ENCODE results near the gene PMEPA1.
A peak's percentile ranks its signal among the peaks of the same experiment; 100 is the strongest.

The PMEPA1 gene

GRCh38 chr20:57708694-57709673 is 831 bp downstream of the PMEPA1 start:
- Mint-ChIP-seq H3K36me3 (peaks cover 6% of the 10 kb centered on the region), H3K4me3 (peak overlapping the region; percentile 88), H3K9me3 (no peaks in the 10 kb centered on the region), H3K27ac (peak overlapping the region; percentile 84), H3K4me1 (peaks cover 25% of the 10 kb centered on the region)
- no peak for ATAC-seq
- DNase-seq (ENCODE audit: low spot score in 2 of 2), result no peak

GRCh38 chr20:57707849-57708693 is 1.7 kb downstream of the PMEPA1 start:
- peak overlapping the region; percentile 84 for H3K27ac Mint-ChIP-seq

GRCh38 chr20:57707320-57707719 is 2.5 kb downstream of the PMEPA1 start:
- ATAC-seq (no peak), DNase-seq (ENCODE audit: low spot score in 2 of 2) (no peak)
- Mint-ChIP-seq H3K27ac (no peak overlapping the region), H3K9me3 (no peaks in the 10 kb centered on the region), H3K36me3 (peaks cover 6% of the 10 kb centered on the region), H3K4me1 (peaks cover 18% of the 10 kb centered on the region), H3K4me3 (peak overlapping the region; percentile 88)

More at GRCh38 chr20:57707849-57708693, 1.7 kb downstream of the PMEPA1 start:
- no peaks in the 10 kb centered on the region for H3K9me3 Mint-ChIP-seq
- peaks cover 6% of the 10 kb centered on the region for H3K36me3 Mint-ChIP-seq
- peak overlapping the region; percentile 88 for H3K4me3 Mint-ChIP-seq
- DNase-seq (ENCODE audit: low spot score in 2 of 2) (no peak), ATAC-seq (no peak)
- H3K4me1 Mint-ChIP-seq, result peaks cover 20% of the 10 kb centered on the region

- peaks cover 8% of the 10 kb centered on the region for H3K4me1 Mint-ChIP-seq
- no peaks in the 10 kb centered on the region for H3K9me3 Mint-ChIP-seq
- H3K36me3 Mint-ChIP-seq, result peaks cover 6% of the 10 kb centered on the region
- no peak overlapping the region for H3K4me3 Mint-ChIP-seq
- H3K27ac Mint-ChIP-seq, result no peak overlapping the region
- ATAC-seq, result no peak
- no peak for DNase-seq (ENCODE audit: low spot score in 2 of 2)
Measured at GRCh38 chr20:57705127-57705899, 4.5 kb downstream of the PMEPA1 start.

- H3K36me3 Mint-ChIP-seq, result peaks cover 8% of the 10 kb centered on the region
- DNase-seq (ENCODE audit: low spot score in 2 of 2), result no peak
- H3K4me1 Mint-ChIP-seq, result peaks cover 11% of the 10 kb centered on the region
- no peak for ATAC-seq
- no peaks in the 10 kb centered on the region for H3K9me3 Mint-ChIP-seq
- H3K4me3 Mint-ChIP-seq, result no peak overlapping the region
- H3K27ac Mint-ChIP-seq, result no peak overlapping the region
Measured at GRCh38 chr20:57704245-57704644, 5.6 kb downstream of the PMEPA1 start.

GRCh38 chr20:57703013-57703412 is 6.8 kb downstream of the PMEPA1 start:
- no peak for DNase-seq (ENCODE audit: low spot score in 2 of 2)
- Mint-ChIP-seq H3K4me1 (peaks cover 17% of the 10 kb centered on the region), H3K36me3 (peaks cover 6% of the 10 kb centered on the region), H3K4me3 (no peak overlapping the region), H3K9me3 (no peaks in the 10 kb centered on the region), H3K27ac (no peak overlapping the region)
- ATAC-seq, result no peak

- DNase-seq (ENCODE audit: low spot score in 2 of 2) (no peak), ATAC-seq (no peak)
- H3K4me3 Mint-ChIP-seq, result no peak overlapping the region
- no peaks in the 10 kb centered on the region for H3K9me3 Mint-ChIP-seq
- H3K27ac Mint-ChIP-seq, result no peak overlapping the region
- peaks cover 6% of the 10 kb centered on the region for H3K36me3 Mint-ChIP-seq
- H3K4me1 Mint-ChIP-seq, result peaks cover 22% of the 10 kb centered on the region
Measured at GRCh38 chr20:57702521-57702920, 7.3 kb downstream of the PMEPA1 start.

GRCh38 chr20:57702091-57702490 is 7.7 kb downstream of the PMEPA1 start:
- DNase-seq (ENCODE audit: low spot score in 2 of 2), result no peak
- no peak for ATAC-seq
- Mint-ChIP-seq H3K9me3 (no peaks in the 10 kb centered on the region), H3K4me1 (peaks cover 26% of the 10 kb centered on the region), H3K4me3 (no peak overlapping the region), H3K27ac (no peak overlapping the region), H3K36me3 (peaks cover 6% of the 10 kb centered on the region)

GRCh38 chr20:57701651-57702050 is 8.2 kb downstream of the PMEPA1 start:
- peaks cover 29% of the 10 kb centered on the region for H3K4me1 Mint-ChIP-seq
- H3K4me3 Mint-ChIP-seq, result no peak overlapping the region
- DNase-seq (ENCODE audit: low spot score in 2 of 2), result no peak
- H3K9me3 Mint-ChIP-seq, result no peaks in the 10 kb centered on the region
- no peak for ATAC-seq
- H3K36me3 Mint-ChIP-seq, result peaks cover 6% of the 10 kb centered on the region
- no peak overlapping the region for H3K27ac Mint-ChIP-seq

- Mint-ChIP-seq H3K4me3 (no peak overlapping the region), H3K9me3 (no peaks in the 10 kb centered on the region), H3K27ac (no peak overlapping the region), H3K36me3 (peaks cover 6% of the 10 kb centered on the region), H3K4me1 (peaks cover 29% of the 10 kb centered on the region)
- ATAC-seq (no peak), DNase-seq (ENCODE audit: low spot score in 2 of 2) (no peak)
Measured at GRCh38 chr20:57701090-57701489, 8.7 kb downstream of the PMEPA1 start.

GRCh38 chr20:57699395-57699794 is 10.4 kb downstream of the PMEPA1 start:
- peaks cover 36% of the 10 kb centered on the region for H3K4me1 Mint-ChIP-seq
- H3K27ac Mint-ChIP-seq, result peak overlapping the region; percentile 88
- peak overlapping the region; percentile 67 for H3K4me3 Mint-ChIP-seq
- DNase-seq (ENCODE audit: low spot score in 2 of 2) (no peak), ATAC-seq (no peak)
- H3K9me3 Mint-ChIP-seq, result no peaks in the 10 kb centered on the region
- H3K36me3 Mint-ChIP-seq, result peaks cover 6% of the 10 kb centered on the region

GRCh38 chr20:57698867-57699275 is 10.9 kb downstream of the PMEPA1 start:
- Mint-ChIP-seq H3K4me3 (peak overlapping the region; percentile 67), H3K4me1 (peaks cover 41% of the 10 kb centered on the region), H3K27ac (peak overlapping the region; percentile 88), H3K36me3 (peaks cover 6% of the 10 kb centered on the region), H3K9me3 (no peaks in the 10 kb centered on the region)
- ATAC-seq (peak; percentile 43), DNase-seq (ENCODE audit: low spot score in 2 of 2) (peak in 1 of 2 donors; percentile 55)

GRCh38 chr20:57698116-57698866 is 11.5 kb downstream of the PMEPA1 start:
- peak; percentile 99 for ATAC-seq

GRCh38 chr20:57697543-57697942 is 12.3 kb downstream of the PMEPA1 start:
- peaks cover 6% of the 10 kb centered on the region for H3K36me3 Mint-ChIP-seq
- ATAC-seq, result no peak
- no peak for DNase-seq (ENCODE audit: low spot score in 2 of 2)
- peak overlapping the region; percentile 88 for H3K27ac Mint-ChIP-seq
- no peak overlapping the region for H3K4me3 Mint-ChIP-seq
- H3K4me1 Mint-ChIP-seq, result peaks cover 45% of the 10 kb centered on the region
- H3K9me3 Mint-ChIP-seq, result no peaks in the 10 kb centered on the region

More at GRCh38 chr20:57698116-57698866, 11.5 kb downstream of the PMEPA1 start:
- Mint-ChIP-seq H3K36me3 (peaks cover 6% of the 10 kb centered on the region), H3K4me3 (peak overlapping the region; percentile 67), H3K4me1 (peaks cover 45% of the 10 kb centered on the region), H3K27ac (peak overlapping the region; percentile 88), H3K9me3 (no peaks in the 10 kb centered on the region)
- peak; percentile 45 to 78 for DNase-seq (ENCODE audit: low spot score in 2 of 2)
